Retinal pigment epithelial cell (primary cell): Measurements from ENCODE around the gene RIBC1.
A peak's percentile ranks its signal among the peaks of the same experiment; 100 is the strongest.

Source experiments
- DNase-seq: peaks from one replicate; pipeline ENCODE4 v3.0.0-alpha.2; 2010; ENCODE audit warnings: low read depth
- H3K4me3 ChIP-seq: 2 replicates; pipeline ENCODE4 v1.5.1; 2011; ENCODE audit warnings: mild to moderate bottlenecking, low read length, control low read depth, moderate library complexity
- TF ChIP-seq, protein P1 (sequence below): conservative IDR thresholded peaks from 2 replicates; pipeline ENCODE4 v1.5.1; 2011; ENCODE audit warnings: low read depth, low read length, control low read depth, inconsistent platforms

RIBC1 gene

DNA sequence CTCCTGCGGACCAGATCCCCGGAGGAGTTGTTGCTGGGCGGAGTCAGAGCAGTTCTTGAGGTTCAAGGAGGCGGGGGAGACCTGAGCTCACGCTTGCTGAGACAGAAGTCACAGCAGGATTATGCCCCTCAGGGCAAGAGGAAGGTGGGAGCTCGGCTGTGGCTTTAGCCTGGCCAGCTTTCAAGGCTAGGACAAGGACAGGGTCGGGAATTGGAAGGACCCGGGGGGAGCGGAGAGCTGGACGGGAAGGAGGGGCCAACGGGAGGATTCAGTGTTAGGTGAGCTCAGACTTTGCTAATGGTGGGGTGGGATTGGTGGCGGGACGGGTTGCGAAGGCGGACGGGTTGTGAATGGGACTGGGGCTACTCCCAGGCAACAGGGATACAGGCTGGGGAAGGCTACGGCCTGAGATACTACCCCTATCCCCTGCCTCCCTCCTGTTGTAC, at the start of gene RIBC1:
Gene RIBC1, plus strand, starts transcription at position 13 of the 446 bp plus-strand sequence. CDS start 3,404 bp downstream, outside the sequence.
- DNase-seq = no peak
- peak within 1 kb of the TSS; percentile 72 for H3K4me3 ChIP-seq
- TF ChIP-seq, protein P1, sequence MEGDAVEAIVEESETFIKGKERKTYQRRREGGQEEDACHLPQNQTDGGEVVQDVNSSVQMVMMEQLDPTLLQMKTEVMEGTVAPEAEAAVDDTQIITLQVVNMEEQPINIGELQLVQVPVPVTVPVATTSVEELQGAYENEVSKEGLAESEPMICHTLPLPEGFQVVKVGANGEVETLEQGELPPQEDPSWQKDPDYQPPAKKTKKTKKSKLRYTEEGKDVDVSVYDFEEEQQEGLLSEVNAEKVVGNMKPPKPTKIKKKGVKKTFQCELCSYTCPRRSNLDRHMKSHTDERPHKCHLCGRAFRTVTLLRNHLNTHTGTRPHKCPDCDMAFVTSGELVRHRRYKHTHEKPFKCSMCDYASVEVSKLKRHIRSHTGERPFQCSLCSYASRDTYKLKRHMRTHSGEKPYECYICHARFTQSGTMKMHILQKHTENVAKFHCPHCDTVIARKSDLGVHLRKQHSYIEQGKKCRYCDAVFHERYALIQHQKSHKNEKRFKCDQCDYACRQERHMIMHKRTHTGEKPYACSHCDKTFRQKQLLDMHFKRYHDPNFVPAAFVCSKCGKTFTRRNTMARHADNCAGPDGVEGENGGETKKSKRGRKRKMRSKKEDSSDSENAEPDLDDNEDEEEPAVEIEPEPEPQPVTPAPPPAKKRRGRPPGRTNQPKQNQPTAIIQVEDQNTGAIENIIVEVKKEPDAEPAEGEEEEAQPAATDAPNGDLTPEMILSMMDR = no peak

DNA sequence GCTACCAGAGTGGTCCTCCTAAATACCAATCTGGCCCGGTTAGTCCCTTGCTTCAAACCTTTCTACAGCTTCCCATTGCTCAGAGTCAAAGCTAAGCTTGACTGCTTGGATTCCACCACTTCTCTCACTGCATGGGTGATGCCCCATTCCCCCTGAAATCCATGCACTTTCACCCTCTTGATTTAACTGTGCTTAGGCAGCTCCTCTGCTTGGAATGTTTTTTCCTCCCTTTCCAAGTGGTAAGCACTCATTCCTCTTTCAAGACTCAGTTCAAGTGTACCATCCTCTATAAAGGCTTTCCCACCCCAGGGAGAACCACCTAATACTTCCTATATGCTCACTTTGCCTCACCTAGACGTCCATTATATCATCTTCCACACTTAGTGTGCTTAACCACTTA, 49.4 kb upstream of the RIBC1 start:
- TF ChIP-seq, protein P1 = no peak
- no peak for DNase-seq
- no peak overlapping the region for H3K4me3 ChIP-seq

DNA sequence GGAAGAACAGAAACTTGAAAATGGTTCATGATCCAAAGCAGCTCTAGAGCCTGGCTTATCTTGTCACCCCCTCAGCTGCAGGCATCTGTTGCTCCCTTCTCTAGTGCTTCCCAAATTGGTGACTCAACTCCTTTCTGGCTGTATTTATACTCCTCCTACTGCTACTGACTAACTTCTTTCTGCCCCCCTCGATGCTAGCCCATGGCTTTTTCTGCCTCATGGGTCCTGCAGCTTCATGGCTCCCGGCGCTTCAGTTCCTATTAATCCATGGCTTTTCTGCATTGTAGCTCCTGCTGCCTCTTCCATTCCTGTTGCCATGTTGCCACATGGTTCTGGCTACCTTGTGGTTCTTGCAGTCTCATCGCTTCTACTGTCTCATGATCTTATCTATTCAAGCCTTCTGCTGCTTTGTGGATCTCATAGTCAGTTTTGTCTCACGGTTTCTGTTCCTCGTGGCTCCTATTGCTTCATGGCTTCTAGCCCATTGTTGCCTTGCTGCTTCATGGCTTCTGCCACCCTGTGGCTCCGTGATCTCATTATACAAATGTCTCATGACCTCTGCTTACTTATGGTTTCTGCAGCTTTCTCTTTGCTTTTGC, 48.4 kb upstream of the RIBC1 start:
- no peak overlapping the region for H3K4me3 ChIP-seq
- TF ChIP-seq, protein P1 = no peak
- no peak for DNase-seq

DNA sequence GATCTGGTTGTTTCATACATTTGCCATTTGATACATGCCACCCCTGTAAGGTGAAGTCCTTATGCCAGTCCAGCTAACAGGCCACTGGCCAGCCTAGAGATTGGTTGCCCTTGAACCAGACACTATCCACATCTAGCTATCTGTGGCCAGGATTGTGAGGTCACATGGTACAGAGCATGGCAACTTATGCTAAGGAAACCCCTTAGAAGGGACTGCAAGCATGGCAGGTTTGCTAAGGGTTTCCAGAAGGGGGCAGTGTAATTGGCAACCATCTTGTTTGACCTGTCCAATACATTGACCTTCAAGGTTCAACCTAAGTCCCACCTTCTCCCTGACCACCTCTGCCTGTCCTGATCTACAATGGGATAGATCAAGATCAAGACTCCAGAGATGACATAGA, 47.8 kb upstream of the RIBC1 start:
- no peak overlapping the region for H3K4me3 ChIP-seq
- TF ChIP-seq, protein P1 = no peak
- DNase-seq = no peak

DNA sequence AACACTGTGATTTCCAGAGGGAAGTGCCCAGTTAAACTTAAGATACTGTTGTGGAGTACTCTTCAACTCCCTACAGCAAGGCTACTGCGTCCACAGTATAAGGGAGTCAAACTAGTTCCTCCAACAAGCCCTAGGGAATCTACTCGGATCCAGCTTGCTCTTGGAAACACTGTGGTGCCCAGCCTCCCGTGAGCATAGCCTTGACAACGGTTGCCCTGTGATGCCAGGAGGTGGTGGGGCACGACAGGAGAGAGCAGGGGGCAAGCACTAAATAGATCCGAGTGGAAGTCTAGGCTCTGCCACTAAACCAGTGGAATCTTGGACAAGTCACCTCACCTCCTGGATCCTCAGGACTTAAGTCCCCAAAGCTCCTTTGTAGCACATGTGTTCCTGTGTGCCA, 45.8 kb upstream of the RIBC1 start:
- TF ChIP-seq, protein P1 = no peak
- no peak for DNase-seq
- no peak overlapping the region for H3K4me3 ChIP-seq

DNA sequence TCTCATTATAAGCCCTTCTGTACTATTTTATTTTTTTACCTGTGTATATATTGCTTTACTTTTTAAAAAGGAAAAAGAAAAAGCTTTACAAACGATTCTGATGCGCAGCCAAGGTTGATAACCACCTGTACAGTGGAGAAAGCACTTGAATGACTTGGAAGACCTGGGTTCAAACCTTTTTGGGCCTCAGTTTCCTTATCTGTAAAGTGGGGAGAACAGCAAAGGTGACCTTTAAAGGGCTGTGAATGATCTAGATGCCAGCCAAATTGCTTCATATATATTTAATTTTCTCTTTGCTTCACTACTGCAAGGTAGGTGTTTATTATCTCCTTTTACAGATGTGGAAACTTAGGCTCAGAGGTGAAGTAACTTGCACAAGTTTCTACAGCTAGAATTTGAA, 45.2 kb upstream of the RIBC1 start:
- no peak overlapping the region for H3K4me3 ChIP-seq
- TF ChIP-seq, protein P1 = no peak
- no peak for DNase-seq

DNA sequence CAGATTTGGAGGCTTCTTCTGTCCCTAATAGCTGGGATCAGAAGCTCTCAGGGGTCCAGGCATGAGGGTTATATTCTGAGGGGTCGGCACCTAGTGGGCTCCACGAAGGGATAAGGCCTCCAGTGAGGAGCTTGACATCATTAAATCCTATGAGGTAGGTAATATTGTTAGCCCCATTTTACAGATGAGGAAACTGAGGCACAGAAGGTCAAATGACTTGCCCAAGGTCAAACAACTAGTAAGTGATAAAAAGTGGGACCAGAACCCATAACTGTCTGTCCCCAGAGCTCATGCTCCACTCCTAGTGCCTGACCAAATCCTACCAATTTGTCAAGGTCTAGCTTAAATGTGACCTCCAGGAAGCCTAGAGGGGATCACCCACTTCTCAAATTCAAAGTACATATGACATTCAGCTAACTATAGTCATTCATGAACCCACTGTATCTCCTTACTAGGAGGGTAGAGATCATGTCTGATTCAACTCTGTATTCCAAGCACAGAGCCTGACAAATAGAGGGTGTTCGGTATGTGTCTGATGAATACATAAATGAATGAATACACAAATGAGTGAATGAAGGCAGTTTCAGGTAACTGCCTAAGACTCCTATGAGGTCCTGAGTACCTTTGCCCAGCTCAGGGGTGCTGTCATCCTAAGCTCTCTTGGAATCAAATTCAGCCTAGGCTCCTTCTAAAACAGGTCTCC, 43.5 kb upstream of the RIBC1 start:
- no peak for DNase-seq
- TF ChIP-seq, protein P1 = no peak
- H3K4me3 ChIP-seq = no peak overlapping the region
